Measurements from ENCODE around the gene CDH24.

Gene CDH24

DNA sequence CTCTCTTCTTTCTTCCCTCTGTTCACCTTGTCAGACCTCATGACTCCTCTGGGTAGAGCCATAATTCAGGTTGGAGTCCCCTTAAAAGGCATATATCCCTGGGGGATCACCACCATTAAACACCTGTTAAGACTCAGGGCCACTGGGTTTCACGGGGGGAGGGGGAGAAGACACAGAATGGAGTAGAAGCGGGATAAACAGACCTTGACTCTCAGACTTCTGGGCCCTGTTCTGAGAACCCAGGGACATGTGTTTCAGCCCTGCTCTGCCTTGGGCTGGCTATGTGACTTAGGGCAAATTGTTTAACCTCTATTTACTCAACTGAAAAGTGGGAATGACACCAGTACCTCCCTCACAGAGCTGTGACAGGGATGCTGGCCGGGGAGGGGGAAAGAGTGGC is 4.6 kb downstream of the CDH24 start:
- no peaks in the 10 kb centered on the region for H3K9me2 ChIP-seq (ENCODE audit: low read depth, low read length)
- no peaks in the 10 kb centered on the region for H3F3A ChIP-seq (ENCODE audit: insufficient read depth, low read length)
- H3K36me3 ChIP-seq (ENCODE audit: insufficient read depth, low read length), result no peaks in the 10 kb centered on the region
- H2AFZ ChIP-seq (ENCODE audit: low read length), result no peak overlapping the region
- peaks cover 12% of the 10 kb centered on the region for H3K4me1 ChIP-seq (ENCODE audit: insufficient read depth, low read length, severe bottlenecking)
- H3K9ac ChIP-seq (ENCODE audit: low read length), result no peak overlapping the region
- H3K27me3 ChIP-seq (ENCODE audit: insufficient read depth, low read length), result no peaks in the 10 kb centered on the region
- no peak overlapping the region for H3K27ac ChIP-seq (ENCODE audit: low read depth, low read length, poor library complexity, severe bottlenecking)
- H4K20me1 ChIP-seq (ENCODE audit: insufficient read depth, low read length), result no peaks in the 10 kb centered on the region
- no peaks in the 10 kb centered on the region for H3K79me2 ChIP-seq (ENCODE audit: insufficient read depth, low read length)
- no peaks in the 10 kb centered on the region for H3K9me3 ChIP-seq (ENCODE audit: low read length)
- H3K4me2 ChIP-seq (ENCODE audit: low read length), result no peak overlapping the region
- TF ChIP-seq, protein P1, sequence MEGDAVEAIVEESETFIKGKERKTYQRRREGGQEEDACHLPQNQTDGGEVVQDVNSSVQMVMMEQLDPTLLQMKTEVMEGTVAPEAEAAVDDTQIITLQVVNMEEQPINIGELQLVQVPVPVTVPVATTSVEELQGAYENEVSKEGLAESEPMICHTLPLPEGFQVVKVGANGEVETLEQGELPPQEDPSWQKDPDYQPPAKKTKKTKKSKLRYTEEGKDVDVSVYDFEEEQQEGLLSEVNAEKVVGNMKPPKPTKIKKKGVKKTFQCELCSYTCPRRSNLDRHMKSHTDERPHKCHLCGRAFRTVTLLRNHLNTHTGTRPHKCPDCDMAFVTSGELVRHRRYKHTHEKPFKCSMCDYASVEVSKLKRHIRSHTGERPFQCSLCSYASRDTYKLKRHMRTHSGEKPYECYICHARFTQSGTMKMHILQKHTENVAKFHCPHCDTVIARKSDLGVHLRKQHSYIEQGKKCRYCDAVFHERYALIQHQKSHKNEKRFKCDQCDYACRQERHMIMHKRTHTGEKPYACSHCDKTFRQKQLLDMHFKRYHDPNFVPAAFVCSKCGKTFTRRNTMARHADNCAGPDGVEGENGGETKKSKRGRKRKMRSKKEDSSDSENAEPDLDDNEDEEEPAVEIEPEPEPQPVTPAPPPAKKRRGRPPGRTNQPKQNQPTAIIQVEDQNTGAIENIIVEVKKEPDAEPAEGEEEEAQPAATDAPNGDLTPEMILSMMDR (IDR thresholded peaks at IDR 0.05; ENCODE audit: low read length), result no peak
- no peak for TF ChIP-seq EZH2 (IDR thresholded peaks at IDR 0.05; ENCODE audit: borderline replicate concordance, low read length)
- H3K4me3 ChIP-seq (ENCODE audit: low read depth, low read length, poor library complexity, severe bottlenecking), result no peak overlapping the region

DNA sequence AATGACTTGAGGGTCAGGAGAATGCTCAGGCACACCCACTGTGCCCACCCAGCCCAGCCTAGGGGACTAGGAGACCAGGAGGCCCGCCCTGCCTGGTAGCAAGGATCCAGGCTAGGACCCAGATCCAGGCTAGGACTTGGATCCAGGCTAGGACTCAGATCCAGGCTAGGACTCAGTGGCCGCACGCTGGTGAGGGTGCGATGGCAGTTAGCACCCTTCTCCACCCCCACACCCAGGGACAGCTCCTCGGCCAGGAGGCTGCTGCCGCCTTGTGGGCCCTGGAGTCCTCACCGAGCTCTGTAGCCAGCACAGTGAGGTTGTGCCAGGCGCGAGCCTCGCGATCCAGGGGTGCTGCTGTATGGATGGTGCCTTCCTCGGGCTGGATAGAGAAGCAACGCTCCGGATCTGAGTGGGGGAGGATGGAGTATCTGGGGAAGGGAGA is 5.1 kb downstream of the CDH24 start:
- Histone ChIP-seq H3K79me2 (ENCODE audit: insufficient read depth, low read length) (no peaks in the 10 kb centered on the region), H3F3A (ENCODE audit: insufficient read depth, low read length) (no peaks in the 10 kb centered on the region), H3K9ac (ENCODE audit: low read length) (no peak overlapping the region), H3K9me3 (ENCODE audit: low read length) (no peaks in the 10 kb centered on the region), H3K9me2 (ENCODE audit: low read depth, low read length) (no peaks in the 10 kb centered on the region), H3K27me3 (ENCODE audit: insufficient read depth, low read length) (no peaks in the 10 kb centered on the region), H3K4me2 (ENCODE audit: low read length) (no peak overlapping the region), H3K27ac (ENCODE audit: low read depth, low read length, poor library complexity, severe bottlenecking) (no peak overlapping the region), H3K4me3 (ENCODE audit: low read depth, low read length, poor library complexity, severe bottlenecking) (no peak overlapping the region), H3K4me1 (ENCODE audit: insufficient read depth, low read length, severe bottlenecking) (peaks cover 11% of the 10 kb centered on the region), H3K36me3 (ENCODE audit: insufficient read depth, low read length) (no peaks in the 10 kb centered on the region), H2AFZ (ENCODE audit: low read length) (no peak overlapping the region), H4K20me1 (ENCODE audit: insufficient read depth, low read length) (no peaks in the 10 kb centered on the region)
- TF ChIP-seq, protein P1 (IDR thresholded peaks at IDR 0.05; ENCODE audit: low read length), result peak; percentile 46
- TF ChIP-seq EZH2 (IDR thresholded peaks at IDR 0.05; ENCODE audit: borderline replicate concordance, low read length), result no peak

DNA sequence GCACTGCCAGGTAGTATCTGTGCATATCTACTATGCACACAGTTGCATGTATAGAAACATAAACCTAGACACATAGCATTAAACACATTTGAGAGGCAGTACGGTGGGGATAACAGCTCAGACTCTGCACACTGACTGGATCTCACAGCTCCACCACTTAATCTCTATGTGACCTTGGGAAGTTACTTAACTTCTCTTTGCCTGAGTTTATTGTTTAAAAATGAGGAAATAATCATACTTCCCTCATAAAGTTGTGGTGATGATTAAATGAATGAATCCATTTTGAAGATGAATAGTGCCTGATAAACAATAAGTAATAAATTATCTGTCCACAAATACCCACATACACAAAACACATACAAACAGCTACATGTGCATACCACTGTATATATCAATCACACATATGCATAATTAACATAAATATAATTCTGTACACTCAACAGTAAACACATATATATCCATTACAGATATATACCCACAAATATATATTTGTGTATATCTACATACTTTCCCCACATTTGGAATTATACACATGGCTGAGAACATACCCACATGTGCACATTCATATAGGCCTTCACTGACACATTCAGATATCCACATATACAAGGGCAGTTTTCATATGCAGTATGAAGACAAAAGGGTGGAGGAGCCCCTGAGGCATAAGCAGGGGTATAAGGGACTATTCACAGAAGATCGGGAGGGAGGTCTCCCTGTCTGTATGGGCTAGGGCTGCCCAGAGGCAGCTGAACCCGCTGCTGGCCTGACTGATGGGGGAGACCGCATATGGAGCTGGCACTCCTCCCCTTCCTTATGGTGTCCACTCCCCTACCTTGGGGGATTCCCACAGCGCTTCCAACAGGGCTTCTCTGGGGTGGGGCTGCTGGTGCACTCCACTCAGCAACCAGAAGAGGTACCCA is 5.9 kb downstream of the CDH24 start:
- no peak overlapping the region for H3K27ac ChIP-seq (ENCODE audit: low read depth, low read length, poor library complexity, severe bottlenecking)
- no peaks in the 10 kb centered on the region for H3K27me3 ChIP-seq (ENCODE audit: insufficient read depth, low read length)
- no peaks in the 10 kb centered on the region for H3K9me3 ChIP-seq (ENCODE audit: low read length)
- no peaks in the 10 kb centered on the region for H3K36me3 ChIP-seq (ENCODE audit: insufficient read depth, low read length)
- H3K79me2 ChIP-seq (ENCODE audit: insufficient read depth, low read length), result no peaks in the 10 kb centered on the region
- no peak overlapping the region for H3K9ac ChIP-seq (ENCODE audit: low read length)
- TF ChIP-seq EZH2 (IDR thresholded peaks at IDR 0.05; ENCODE audit: borderline replicate concordance, low read length), result no peak
- H3F3A ChIP-seq (ENCODE audit: insufficient read depth, low read length), result no peaks in the 10 kb centered on the region
- H4K20me1 ChIP-seq (ENCODE audit: insufficient read depth, low read length), result no peaks in the 10 kb centered on the region
- no peak overlapping the region for H3K4me3 ChIP-seq (ENCODE audit: low read depth, low read length, poor library complexity, severe bottlenecking)
- peaks cover 3% of the 10 kb centered on the region for H3K4me1 ChIP-seq (ENCODE audit: insufficient read depth, low read length, severe bottlenecking)
- H2AFZ ChIP-seq (ENCODE audit: low read length), result no peak overlapping the region
- no peaks in the 10 kb centered on the region for H3K9me2 ChIP-seq (ENCODE audit: low read depth, low read length)
- no peak overlapping the region for H3K4me2 ChIP-seq (ENCODE audit: low read length)
